T-helper 2 cell (primary cell): ENCODE results near the gene FBXL14.
"Not testable (repeated sequence)": the region's sequence is repeated elsewhere in the genome, so short reads cannot be mapped to it uniquely, and the experiment has no call there.

Experiments used
- DNase-seq, 5 experiments: peaks; one replicate each; pipeline versions ENCODE4 v3.0.0 to v3.0.0-alpha.2; 2012 to 2022

FBXL14 gene

DNA sequence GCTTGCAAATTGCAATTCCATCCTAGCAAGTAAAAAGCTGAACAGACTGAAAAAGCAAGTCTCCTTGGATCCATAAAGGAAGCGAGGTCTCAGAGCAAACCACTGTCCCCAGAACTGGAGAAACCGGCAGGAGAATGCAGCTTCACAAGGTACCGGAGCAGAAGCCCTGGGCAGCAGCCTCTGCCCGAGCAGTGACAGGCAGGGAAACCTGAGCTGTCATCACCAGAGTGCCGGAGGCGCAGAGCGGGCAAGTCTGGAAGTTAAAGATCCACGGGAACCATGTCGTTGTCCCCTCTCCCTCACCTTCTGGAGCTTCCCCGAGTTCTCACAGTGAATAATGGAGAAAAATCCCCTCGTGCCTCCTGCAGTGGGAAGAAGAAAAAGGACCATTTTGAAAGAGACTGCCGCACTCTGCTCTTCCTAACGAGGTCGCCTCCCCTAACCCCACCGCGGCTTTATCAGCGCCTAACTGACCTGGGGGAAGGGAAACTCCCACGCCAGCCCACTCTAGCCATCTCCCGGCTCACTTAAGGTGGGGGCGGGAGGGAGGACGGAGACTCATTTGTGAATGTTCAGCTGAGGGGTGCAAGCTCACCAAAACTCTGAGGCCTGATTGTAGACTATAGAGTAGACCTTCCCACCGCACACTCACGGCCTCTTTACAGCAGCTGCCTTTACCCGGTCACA lies 27.8 kb downstream of the FBXL14 start:
- DNase-seq, result no peak

DNA sequence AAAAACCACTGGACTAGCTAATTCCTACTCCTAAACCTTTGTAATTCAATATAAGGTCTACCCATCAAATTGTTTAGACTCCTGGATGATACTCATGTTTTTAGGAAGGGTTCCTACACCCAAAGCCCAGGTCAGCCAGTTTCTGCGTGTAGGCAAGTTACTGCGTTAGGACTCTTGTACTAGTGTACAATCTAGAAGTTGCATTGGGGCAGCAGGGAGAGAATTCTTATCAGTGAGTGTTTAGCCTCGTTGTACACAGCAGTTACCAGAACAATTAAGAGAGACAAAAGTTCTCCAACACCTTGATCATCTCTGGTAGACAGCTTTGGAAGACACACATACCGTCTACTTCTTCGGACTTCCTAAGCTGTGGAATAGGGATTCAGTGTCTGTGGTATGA lies 29.2 kb downstream of the FBXL14 start:
- DNase-seq, result no peak

DNA sequence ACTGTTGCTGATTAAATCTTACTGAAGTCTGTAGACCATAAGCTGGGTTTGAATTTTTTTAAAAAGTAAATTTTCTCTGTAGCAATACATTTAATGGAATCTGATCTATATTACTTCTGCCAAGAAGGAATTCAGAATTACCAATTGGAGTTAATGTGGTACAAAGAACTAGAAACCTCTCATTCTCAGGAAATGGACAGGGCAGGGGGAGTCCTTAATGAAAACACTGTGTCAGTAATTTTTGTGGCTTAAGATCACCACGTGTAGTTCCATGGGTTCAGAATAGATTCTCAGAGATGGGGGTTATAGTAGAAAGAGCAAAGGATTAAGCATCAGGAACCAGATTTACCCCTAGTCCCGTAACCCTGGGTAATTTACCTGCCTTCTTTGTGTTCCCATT lies 30.3 kb downstream of the FBXL14 start:
- DNase-seq, result no peak

DNA sequence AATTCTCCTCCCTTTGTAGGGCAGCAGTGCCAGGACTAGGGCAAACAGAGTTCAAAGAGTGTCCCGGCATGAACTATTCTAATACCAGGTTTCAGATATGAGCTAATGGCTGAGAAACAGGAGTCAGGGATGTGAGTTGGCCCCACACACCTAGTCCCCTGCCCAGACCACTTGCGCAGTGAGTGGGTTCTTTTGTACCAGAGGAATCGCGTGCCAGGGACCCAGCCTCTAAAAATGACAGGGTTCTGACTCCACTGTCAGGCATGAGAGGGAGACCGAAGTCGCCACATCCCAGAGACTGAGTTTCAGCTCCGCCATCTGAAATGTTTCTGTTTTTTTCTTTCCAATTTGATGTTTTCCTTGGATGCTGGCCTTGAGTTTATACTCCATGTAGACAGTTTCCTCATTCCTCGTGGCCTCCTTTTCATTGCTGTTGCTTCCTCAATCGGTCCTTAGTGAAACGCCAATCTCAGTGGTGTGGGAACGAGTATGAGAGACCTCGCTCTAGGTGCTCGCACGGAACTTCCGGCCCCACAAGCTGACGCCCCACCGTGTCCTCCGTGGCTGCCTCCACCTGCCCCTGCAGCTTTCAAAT lies 31.5 kb downstream of the FBXL14 start:
- DNase-seq, result no peak

DNA sequence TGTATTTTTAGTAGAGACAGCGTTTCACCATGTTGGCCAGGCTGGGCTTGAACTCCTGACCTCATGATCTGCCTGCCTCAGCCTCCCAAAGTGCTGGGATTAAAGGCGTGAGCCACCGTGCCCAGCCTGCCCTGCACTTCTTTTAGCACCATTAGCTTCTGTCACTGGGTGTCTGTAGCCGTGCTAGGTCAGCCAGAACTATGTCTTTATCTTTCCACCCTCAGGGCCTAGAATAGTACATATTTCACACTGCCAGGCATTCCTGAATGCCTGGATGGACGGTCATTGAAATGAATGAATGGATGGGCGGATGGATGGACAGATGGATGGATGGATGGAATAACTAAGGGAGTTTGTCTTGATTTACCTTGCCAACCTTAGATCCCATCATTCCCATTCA lies 33.7 kb downstream of the FBXL14 start:
- no peak for DNase-seq

DNA sequence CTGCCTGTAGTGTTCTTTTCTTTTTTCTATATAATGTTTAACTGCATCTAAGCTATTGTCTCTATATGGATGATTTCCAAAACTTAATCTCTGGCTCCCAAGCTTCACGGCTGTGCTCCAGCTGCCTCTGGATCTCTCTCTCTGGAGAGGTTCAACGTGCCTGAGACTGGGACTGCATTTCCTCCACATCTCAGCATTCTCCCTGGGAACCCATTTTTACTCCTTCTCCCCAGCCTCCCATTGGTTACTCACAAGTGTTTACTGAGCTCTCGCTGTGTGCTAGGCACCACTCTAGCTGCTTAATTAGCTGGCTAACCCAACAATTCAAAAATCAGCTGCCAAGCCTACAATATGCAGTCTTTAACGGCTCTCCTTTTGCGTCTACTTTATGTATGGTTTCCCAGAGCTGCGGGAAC lies 34.7 kb downstream of the FBXL14 start:
- DNase-seq, result no peak

DNA sequence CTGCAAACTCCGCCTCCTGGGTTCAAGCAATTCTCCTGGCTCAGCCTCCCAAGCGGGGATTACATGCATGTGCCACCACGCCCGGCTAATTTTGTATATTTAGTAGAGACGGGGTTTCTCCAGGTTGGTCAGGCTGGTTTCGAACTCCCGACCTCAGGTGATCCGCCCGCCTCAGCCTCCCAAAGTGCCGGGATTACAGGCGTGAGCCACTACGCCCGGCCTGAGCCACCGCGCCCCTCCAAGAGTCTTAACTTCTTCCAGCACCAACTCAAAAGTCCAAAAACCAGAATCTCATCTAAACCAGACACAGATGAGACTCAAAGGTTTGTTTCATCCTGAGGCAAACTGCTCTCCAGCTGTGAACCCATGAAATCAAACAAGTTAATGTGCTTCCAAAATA lies 36.3 kb downstream of the FBXL14 start:
- DNase-seq, result not testable (repeated sequence)

DNA sequence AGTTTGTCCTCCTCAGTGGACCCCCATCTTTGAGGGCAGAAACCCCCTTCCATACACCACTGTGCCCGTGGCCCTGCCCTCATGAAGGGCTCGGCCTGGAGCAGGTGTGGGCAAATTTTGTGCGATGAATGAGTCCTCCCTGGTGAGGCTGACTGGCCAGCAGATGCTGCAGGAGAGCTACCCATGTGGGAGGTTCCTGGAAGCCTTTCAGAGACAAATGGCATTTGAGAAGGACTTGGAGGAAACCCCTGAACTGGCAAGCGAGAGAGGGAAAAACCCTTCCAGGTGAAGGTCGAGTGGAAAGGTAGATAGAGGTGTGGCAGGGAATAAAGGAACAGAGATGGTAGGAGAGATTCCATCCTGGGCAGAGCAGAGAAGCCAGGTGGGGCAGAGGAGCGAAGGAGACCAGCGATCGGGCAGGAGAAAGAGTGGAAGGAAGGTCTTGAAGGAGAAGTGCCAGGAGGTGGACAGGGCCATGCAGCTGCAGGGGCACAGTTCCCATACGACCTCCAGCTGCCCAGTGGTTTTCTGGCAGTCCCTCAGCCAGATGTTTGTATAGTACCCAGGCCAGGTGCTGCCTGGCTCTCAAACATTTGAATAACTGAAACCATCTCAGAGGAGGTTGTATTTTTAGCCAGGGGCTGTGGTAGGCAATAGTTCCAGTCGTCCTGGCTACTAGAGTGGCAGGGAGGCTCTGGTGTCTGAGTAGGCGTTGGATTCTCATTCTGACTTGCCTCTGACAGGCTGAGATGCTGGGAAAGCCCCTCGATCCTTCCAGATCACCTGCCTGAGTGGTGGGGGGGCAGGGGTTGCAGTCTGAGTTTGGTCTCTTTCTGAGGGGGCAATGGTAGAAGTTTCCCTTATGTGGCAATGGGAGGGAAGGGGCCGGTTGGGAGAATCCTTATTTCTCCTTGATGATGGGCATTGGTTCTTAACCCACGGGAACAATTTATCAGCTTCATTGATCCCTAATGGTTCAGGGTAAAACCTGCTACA lies 40.1 kb downstream of the FBXL14 start:
- DNase-seq, result peak in 1 of 5 experiments; percentile 38

DNA sequence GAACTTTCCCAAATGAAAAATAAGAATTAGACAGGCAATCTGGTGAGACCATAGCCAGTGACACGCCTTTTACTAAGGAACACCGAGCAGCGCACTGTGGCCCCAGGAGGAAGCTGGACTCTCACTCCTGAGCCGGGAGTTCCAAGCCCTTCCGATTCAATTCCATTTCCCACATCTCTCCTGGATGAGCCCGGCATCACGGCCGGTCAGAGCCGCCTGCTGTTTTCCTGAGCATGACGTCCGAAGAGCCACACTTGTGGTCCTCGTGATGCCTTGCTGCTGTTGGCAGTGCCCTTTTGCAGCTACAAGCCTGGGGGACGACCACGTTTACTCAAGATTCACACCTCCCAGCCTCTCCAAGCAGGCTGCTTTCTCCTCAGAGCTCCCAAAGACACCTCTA lies 40.8 kb downstream of the FBXL14 start:
- no peak for DNase-seq

DNA sequence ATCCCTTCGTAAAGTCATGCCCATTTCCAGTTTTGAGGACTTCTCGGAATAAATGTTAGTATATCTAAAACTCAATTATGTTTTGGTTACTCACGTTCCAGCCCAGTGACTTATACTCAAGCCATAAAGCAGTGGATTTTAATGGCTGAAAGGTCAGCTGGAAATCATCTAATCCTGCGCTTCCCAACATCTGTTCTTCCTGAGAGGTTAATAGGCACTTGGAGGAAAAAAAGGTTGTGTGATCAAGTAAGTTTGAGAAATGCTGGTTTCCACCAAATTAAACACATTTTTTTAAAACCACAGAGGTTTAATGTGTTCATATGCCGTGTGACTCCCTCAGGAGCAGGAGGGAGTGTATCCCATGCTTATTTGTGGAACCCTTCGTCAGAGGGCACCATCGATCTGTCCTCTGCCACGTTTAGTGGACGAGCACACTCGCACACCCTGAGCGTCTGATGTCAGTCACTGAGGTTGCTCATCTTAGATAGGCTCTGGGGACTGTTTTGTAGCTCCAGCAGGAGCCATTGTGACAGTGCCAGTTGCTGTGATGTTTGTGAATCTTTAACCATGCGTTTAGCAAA lies 41.4 kb downstream of the FBXL14 start:
- DNase-seq, result no peak

DNA sequence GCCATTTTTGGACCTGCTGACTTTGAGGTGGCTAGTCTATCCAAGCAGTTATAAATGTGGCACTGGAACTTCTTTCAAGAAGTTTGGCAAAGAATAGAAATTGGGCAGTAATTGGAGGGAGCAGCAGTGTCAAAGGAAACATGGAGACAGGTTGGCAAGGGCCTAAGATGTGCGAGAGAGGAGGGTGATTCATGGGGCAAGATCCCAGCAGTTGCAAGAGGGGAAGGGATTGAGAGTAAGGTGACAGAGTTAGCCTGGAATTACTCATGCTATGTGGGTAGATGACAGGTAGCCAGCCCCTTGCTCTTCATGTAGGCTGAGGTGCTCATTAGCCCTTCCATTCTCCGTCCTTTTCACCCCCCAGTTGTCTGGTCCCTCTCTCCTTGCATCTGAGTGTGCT lies 42.2 kb downstream of the FBXL14 start:
- no peak for DNase-seq

DNA sequence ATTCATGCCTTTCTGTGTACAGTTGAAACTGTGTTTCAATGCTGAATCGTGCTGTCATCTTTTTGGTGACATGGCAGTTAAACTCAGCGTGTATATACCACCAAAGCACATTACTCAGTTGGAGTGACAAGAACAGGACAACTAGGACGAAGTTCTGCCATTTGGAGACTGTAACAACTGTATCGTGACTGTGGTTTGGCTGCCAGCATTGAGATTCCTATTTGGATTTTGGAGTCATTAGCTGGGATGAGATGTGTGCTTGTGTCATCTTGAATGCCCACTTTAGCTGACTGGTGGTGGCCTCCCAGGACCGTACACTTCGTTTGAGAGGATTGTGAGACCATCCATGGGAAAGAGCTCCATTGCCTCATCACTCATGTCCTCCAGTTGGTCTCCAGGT lies 42.9 kb downstream of the FBXL14 start:
- DNase-seq, result no peak

DNA sequence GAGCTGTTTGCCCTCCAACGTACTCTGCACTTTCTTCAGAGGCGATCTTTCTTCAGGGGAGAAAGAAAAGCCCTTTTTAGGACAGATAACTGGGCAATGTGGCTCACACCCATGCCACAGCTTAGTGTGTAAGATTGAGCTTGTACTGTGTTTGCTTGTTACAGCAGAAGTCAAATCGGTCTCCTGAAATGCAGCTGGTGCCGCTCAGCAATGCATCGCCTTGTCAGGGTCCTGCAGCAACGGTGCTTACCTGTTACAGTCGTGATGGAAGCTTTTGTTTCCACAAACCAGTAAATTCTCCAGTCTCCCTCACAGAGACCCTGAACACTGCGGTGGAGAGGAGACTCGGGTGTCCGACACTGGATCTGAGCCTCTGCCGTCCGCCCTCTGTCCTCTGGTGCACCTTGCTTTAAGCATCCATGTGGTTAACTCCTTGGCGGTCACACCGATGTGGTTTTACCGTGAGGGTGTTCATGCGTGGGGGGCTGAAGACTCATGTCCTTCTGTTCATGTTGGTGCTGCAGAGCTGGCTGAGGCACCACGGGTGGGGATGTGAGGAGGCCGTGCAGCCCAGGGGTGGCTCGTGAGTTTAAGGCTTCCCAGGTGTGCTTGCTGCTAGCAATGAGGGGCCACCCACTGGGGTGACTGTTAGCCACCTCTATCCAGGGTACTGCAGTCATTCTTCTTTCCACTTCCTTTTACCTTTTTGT lies 47.3 kb downstream of the FBXL14 start:
- DNase-seq, result no peak

DNA sequence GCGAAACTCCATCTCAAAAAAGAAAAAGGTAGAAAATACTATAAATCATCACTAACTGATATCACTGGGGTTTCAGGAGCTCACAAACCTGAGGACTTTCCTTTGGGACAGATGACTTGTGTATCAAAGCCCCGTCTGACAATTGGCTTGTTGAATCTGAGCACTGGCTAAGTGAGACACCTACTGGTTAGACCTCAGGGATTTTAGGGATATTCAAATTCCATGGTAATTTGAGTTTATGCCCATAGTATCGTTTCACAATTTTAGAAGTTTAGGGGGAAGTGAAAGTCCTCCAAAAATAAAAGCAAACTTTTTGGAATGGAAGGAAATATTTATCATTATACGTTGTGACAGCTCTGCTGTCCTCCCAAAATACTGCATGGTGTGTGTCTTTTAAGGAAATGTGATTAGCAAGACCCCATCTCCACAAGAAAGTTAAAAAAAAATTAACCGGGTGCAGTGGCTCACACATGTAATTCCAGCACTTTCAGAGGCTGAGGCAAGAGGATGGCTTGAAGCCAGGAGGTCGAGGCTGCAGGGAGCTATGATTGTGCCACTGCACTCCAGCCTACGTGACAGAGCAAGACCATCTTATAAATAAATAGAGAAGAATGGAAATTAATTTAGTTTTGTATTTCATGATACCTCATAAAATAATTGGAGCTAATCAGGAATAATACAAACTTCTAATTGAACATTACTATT lies 49.2 kb downstream of the FBXL14 start:
- DNase-seq, result no peak

DNA sequence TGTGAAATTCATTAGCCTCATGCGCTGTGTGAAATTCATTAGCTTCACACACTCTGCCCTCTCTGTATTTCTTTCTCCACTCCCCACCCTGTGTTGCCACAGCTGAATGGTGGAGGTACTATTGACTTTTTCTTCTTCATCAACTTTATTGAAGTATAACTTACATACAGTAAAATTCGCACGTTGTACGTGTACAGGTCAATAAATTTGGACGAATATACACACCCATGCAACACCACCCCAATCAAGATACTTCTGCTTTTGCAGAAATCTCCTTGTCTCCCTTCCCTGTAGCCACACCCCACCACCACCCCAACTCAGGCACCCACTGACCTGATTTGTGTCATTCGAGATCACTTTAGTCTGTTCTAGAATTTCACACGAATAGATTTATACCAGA lies 51.8 kb downstream of the FBXL14 start:
- no peak for DNase-seq

DNA sequence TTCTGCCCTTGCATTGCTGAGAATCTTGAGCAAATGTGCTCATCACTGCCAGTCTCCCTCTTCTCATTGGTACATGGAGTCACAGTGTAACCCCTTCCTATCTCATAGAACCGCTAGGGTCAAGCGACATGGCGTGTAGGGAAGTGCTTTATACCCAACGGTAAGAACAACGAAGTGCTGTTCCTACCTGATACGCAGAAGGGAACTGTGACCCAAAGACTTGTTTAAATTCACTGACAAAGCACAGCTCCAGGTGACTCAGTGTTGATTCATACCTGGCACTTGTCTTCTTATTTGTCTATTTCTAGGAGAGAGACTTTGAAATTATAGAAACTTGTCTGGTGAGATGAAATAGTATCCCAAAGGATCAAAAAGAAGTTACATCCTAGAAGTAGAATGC lies 53.7 kb downstream of the FBXL14 start:
- DNase-seq, result no peak

DNA sequence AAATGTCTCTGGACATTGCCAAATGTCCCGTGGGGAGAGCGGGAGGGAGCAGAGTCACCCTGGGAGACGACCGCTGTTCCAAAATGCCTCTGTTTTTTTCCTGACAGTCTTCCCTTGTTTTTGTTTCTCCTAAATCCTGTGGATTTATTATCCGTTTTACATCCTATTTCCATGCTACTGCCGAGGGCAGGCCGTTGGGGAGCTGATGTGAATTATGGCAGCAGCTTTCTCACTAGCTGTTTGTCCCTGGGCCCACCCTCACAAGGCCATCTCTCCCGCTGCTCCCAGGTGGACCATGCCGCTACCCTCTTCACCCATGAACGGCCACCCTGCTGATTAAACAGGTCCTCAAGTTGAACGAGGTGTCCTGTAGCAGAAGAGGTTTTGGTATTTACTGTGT lies 55.2 kb downstream of the FBXL14 start:
- no peak for DNase-seq

DNA sequence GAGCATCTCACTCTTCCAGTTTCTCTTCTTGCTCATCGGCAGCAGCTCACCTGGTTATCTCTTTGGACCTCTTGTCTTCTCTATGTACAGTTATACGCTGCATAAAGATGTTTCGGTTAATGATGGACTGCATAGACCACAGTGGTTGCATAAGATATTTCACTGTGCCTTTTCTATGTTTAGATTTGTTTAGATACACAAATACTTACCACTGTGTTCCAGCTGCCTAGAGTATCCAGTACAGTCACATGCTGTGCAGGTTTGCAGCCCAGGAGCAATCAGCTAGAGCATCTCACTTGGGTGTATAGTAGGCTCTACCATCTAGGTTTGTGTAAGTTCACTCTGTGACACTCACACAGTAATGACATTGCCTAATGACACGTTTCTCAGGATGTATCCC lies 57.6 kb downstream of the FBXL14 start:
- DNase-seq, result no peak

DNA sequence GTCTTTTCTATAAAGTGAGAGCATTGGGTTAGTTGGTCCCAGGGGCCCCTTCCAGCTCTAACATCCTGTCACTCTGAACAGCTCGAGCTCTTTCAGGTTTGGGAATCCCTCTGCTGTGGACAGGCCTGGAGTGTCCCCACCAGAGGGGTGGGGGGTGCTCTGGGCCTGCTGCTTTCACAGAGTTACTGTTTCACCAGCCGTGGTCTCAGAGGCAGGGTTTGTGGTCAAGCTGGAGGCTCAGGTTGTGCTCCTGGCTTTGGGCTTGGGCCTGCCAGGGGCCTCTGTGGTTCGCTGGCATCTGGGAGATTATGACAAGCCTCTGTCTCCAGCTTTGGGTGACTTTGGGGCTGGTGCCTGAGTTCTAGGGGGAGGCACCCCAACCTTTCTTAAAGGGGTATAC lies 59.6 kb downstream of the FBXL14 start:
- DNase-seq, result peak in 1 of 5 experiments; percentile 21

DNA sequence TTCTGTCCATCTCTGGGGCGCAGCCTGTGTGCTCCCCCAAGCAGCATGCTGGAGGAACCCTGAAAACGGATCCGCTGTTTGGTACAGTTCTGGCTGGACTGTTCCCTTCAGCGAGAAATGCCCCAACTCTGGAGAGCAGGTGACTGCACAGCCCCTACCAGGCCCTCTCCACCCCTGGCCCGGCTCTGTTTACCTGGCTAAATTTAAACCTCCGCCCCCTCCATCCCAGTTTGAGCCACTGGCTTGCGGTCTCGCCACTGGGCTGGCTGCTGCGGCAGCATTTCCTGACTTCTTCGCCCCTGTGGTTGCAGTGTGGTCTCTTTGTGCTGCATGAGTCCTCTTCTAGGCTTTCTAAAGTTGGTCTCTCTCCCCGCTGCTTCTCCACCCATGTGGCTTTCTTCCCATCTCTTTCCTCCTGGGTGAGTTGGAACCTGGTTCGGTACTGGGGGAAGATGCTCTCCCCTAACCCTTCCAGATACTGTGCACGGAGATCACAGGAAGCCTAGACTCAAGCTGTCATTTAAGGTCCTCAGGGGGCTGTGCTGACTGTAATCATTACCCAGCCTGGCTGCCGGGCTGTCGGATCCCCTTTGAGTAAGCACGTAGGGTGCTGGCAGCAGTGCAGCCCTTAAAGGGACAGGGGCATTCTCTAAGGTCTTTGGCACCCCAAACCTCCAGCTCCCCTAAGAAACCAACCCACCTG lies 60.6 kb downstream of the FBXL14 start:
- DNase-seq, result peak in 2 of 5 experiments; percentile 44 to 79

DNA sequence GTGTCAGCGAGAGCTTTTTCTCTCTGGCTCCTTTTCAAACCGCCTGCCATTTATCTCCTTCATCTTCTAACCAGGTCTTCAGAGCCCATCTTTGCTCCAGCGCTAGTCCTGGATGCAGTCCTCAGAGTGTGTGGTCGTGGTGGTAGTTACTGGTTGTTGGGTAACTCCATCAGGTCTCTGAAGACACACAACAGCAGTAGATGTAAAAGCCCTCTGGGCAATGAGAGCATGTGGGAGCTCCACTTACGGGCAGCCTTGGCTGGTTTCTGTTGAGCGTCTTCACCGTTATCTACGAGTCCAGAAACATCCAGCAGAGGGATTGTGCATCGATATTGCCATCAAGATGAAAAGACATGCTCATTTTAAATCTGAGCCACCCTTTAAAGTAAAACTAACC lies 61.2 kb downstream of the FBXL14 start:
- peak in 1 of 5 experiments; percentile 65 for DNase-seq
